Pulmonary artery endothelial cell (primary cell): Measurements from ENCODE around the gene SFT2D1. TPM values are rescaled to one million over a fixed set of nuclear protein-coding genes. Genes with fewer than 3 reads are reported as not detected.

Experiments used
- DNase-seq: peaks from one replicate; pipeline ENCODE4 v3.0.0-alpha.2; 2011; ENCODE audit warnings: low read depth, low spot score
- total RNA-seq: library from RNA; depleted of rRNA; stranded (reverse); fragments of >200 nt; gene quantifications from 2 replicates; pipeline ENCODE4 v1.2.3, GENCODE V29; 2014

Gene SFT2D1
- total RNA-seq, 1 donor from 2014 or later = 27.9 TPM

DNA sequence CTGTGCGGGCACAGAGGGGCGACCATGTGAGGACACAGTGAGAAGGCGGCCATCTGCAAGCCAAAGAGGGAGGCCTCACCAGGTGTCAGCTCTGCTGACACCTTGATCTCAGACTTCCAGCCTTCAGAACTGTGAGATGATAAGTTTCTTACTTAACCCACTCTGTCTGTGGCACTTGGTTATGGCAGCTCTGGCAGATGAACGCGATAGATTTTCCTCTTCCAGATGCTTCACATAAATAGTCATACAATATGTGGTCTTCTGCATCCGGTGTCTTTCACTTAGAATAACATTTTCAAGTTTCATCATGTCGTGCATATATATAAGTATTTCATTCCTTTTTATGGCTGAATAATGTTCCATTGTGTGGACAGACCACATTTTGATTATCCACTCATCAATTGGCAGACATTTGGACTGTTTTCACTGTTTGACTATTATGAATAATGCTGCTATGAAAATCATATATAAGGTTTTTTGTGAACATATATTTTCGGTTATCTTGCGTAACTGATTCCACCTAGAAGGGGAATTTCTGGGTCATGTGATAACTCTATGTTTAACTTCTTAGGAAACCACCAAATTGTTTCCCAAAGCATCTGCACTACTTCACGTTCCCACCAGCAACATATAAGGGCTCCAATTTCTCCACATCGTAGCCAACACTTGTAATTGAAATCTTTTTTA lies 64.3 kb downstream of the SFT2D1 start:
- DNase-seq = no peak

DNA sequence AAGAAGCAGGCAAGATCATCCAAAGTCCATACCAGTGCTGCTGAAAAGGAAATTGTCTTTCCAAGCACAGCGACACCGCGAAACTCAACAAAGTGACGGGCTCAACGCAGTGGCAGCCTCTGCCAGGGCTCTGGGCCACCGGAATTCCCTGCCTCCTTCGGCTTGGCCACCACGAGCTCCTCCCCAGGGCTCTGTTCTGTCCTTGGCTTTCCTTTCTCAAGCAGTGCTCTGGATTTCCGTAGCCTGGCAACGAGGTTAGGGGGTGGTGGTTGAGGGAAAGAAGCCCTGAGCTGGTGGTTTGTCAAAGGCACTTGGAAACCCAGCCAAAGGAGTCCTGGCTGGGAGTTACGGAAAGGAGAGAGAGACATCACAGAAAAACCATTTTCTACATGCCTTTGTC lies 65.3 kb downstream of the SFT2D1 start:
- no peak for DNase-seq

DNA sequence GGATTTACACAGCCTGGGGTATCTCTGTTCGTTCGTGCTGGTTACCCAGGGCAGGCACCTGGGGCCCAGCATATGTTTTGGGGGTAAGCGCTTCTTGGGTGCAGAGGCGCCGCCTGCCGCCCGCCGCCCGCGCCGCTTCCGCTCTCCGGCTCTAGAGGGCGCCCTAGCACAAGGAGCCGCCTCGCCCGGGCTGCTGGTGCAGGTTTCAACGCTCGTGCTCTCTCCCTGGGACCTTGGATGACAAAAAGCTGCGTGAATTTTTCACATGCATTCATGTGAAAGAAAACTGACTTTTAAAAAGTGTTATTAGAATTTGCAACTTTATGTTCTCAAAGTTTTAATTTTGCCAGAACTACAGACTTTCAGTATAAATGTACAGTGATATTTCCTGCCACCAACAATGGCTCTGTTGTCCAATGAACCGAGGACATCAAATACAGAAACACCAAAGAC lies 66.6 kb downstream of the SFT2D1 start:
- DNase-seq = no peak

- DNase-seq = no peak
Observed at GRCh38 chr6:166274739-166275370, 67.5 kb downstream of the SFT2D1 start.

- no peak for DNase-seq
Observed at GRCh38 chr6:166274163-166274562, 68.2 kb downstream of the SFT2D1 start.

GRCh38 chr6:166271376-166271765 lies 71.0 kb downstream of the SFT2D1 start:
- DNase-seq = no peak

DNA sequence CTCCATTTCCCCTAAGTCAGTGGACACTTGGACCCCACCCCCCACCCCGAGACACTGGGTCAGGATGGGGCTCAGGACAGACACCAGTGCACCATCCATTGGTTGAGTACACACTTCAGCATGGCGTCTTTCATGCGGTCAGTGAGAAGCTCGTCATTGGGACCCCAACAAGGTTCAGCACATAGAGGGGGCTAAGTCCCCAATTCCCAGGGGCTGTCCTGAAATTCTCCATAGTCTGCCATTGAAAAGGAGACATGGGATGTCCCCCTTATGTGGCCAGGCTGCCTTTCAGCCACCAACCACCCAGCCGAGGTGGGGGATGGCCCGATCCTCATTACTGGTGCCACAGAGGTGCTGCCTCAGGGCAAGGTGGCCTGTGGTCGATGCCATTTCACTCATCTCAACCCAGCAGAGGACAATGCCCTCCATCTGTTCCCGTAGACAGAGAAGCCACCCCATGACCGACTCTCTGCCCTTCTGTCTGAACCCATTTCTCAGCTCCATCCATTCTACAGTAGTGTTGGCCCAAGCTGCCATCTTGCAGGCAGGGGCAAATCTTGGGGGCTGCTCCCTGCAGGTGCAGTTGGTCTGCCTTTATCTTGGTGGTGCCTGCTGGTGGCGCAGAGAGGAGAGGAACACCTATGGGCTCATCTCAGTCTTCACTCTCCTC lies 71.5 kb downstream of the SFT2D1 start:
- no peak for DNase-seq

Other genes with a start within 250 kb of the SFT2D1 start
- not detected in 2 replicates for gene TBXT, start 174.7 kb downstream of the SFT2D1 start, total RNA-seq
- not detected in 2 replicates for gene PRR18, start 34.2 kb downstream of the SFT2D1 start, total RNA-seq
- gene MPC1, start 40.4 kb upstream of the SFT2D1 start, total RNA-seq = 21.7 and 24.6 TPM in 2 replicates
- 1.4 and 2.4 TPM in 2 replicates for gene RAMACL, start 244.1 kb upstream of the SFT2D1 start, total RNA-seq